ENCODE data around the gene GOLGA3. TPM values are rescaled to one million over a fixed set of nuclear protein-coding genes. Genes with fewer than 3 reads are reported as not detected.

The GOLGA3 gene
- total and polyA plus RNA-seq, 9 of the 15 experiments (the other 6 are each of a cell fraction or from before 2014, with no cell fraction given) = 1.9 to 48.1 (median 18.4) TPM

DNA sequence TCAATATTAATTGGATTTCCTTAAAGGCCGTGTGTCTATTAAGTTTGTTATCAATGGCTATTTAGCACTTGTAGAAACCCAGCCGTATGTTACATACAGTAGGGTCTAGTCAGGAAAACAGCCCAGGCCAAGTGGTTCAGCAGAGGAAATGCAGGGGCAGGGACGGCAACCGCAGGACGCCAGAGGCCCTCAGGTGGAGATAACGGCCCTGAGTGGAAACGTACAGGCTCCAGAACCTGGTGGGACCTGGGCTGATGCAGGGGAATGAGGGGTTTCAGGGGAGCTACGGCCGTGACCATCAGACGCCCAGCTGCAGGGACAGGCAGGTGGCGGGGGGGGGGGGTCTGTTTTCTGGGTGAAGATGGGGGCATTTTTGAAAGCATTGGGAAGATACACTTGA is 63.3 kb downstream of the GOLGA3 start (continued):
- TF ChIP-seq, protein P1, sequence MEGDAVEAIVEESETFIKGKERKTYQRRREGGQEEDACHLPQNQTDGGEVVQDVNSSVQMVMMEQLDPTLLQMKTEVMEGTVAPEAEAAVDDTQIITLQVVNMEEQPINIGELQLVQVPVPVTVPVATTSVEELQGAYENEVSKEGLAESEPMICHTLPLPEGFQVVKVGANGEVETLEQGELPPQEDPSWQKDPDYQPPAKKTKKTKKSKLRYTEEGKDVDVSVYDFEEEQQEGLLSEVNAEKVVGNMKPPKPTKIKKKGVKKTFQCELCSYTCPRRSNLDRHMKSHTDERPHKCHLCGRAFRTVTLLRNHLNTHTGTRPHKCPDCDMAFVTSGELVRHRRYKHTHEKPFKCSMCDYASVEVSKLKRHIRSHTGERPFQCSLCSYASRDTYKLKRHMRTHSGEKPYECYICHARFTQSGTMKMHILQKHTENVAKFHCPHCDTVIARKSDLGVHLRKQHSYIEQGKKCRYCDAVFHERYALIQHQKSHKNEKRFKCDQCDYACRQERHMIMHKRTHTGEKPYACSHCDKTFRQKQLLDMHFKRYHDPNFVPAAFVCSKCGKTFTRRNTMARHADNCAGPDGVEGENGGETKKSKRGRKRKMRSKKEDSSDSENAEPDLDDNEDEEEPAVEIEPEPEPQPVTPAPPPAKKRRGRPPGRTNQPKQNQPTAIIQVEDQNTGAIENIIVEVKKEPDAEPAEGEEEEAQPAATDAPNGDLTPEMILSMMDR (IDR thresholded peaks at IDR 0.05 in 2 of 3, conservative IDR thresholded peaks at IDR 0.05 in 1 of 3; ENCODE audit: insufficient read depth in 2 of 3, low read depth in 1 of 3, low read length in 3 of 3) = peak in 1 of 3 experiments; percentile 17; a peak in 1 of 6 replicates
- TF ChIP-seq MED1 (CRISPR knock-in tag; IDR thresholded peaks at IDR 0.05; ENCODE audit: borderline replicate concordance) = no peak
- TF ChIP-seq MAZ (CRISPR knock-in tag; conservative IDR thresholded peaks at IDR 0.05 in 1 of 2, IDR thresholded peaks at IDR 0.05 in 1 of 2) = no peak
- TF ChIP-seq ZNF695 (CRISPR knock-in tag; IDR thresholded peaks at IDR 0.05) = no peak
- no peak for TF ChIP-seq ZNF197 (CRISPR knock-in tag; IDR thresholded peaks at IDR 0.05; ENCODE audit: low read depth)
- TF ChIP-seq, protein P2, sequence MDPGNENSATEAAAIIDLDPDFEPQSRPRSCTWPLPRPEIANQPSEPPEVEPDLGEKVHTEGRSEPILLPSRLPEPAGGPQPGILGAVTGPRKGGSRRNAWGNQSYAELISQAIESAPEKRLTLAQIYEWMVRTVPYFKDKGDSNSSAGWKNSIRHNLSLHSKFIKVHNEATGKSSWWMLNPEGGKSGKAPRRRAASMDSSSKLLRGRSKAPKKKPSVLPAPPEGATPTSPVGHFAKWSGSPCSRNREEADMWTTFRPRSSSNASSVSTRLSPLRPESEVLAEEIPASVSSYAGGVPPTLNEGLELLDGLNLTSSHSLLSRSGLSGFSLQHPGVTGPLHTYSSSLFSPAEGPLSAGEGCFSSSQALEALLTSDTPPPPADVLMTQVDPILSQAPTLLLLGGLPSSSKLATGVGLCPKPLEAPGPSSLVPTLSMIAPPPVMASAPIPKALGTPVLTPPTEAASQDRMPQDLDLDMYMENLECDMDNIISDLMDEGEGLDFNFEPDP (CRISPR knock-in tag; IDR thresholded peaks at IDR 0.05) = no peak
- no peak for TF ChIP-seq ZNF165 (CRISPR knock-in tag; IDR thresholded peaks at IDR 0.05; ENCODE audit: borderline replicate concordance)
- TF ChIP-seq, protein P3, sequence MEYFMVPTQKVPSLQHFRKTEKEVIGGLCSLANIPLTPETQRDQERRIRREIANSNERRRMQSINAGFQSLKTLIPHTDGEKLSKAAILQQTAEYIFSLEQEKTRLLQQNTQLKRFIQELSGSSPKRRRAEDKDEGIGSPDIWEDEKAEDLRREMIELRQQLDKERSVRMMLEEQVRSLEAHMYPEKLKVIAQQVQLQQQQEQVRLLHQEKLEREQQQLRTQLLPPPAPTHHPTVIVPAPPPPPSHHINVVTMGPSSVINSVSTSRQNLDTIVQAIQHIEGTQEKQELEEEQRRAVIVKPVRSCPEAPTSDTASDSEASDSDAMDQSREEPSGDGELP (CRISPR knock-in tag; IDR thresholded peaks at IDR 0.05; ENCODE audit: borderline replicate concordance) = peak; percentile 55; the same call in 1 of the 2 replicates
- TF ChIP-seq HNRNPUL1 (IDR thresholded peaks at IDR 0.05; ENCODE audit: low read length) = no peak
- no peak for TF ChIP-seq MCM2 (IDR thresholded peaks at IDR 0.05; ENCODE audit: low read depth)
- TF ChIP-seq GATAD2A (IDR thresholded peaks at IDR 0.05) = no peak
- TF ChIP-seq, protein P4, sequence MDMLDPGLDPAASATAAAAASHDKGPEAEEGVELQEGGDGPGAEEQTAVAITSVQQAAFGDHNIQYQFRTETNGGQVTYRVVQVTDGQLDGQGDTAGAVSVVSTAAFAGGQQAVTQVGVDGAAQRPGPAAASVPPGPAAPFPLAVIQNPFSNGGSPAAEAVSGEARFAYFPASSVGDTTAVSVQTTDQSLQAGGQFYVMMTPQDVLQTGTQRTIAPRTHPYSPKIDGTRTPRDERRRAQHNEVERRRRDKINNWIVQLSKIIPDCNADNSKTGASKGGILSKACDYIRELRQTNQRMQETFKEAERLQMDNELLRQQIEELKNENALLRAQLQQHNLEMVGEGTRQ (CRISPR knock-in tag; IDR thresholded peaks at IDR 0.05) = no peak
- no peak for TF ChIP-seq ARHGAP35 (IDR thresholded peaks at IDR 0.05; ENCODE audit: partially characterized antibody)
- TF ChIP-seq, protein P5, sequence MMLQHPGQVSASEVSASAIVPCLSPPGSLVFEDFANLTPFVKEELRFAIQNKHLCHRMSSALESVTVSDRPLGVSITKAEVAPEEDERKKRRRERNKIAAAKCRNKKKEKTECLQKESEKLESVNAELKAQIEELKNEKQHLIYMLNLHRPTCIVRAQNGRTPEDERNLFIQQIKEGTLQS (IDR thresholded peaks at IDR 0.05) = no peak
- TF ChIP-seq, protein P5 (CRISPR knock-in tag; conservative IDR thresholded peaks at IDR 0.05) = no peak
- TF ChIP-seq CBFA2T3 (IDR thresholded peaks at IDR 0.05) = no peak
- TF ChIP-seq SRSF7 (optimal IDR thresholded peaks at IDR 0.05; ENCODE audit: low read depth, low read length) = no peak
- TF ChIP-seq RAD51 (IDR thresholded peaks at IDR 0.05; ENCODE audit: borderline replicate concordance, low read depth) = no peak
- no peak for TF ChIP-seq JUNB (CRISPR knock-in tag; conservative IDR thresholded peaks at IDR 0.05)
- no peak for TF ChIP-seq ZNF76 (CRISPR knock-in tag; IDR thresholded peaks at IDR 0.05; ENCODE audit: borderline replicate concordance)
- TF ChIP-seq ZSCAN32 (CRISPR knock-in tag; IDR thresholded peaks at IDR 0.05) = no peak
